HG02623 (cell line): ENCODE results near the gene SYNDIG1L.
"Not testable (repeated sequence)": the region's sequence is repeated elsewhere in the genome, so short reads cannot be mapped to it uniquely, and the experiment has no call there.

Source experiments
- ATAC-seq: cut with Tn5 transposase; IDR thresholded peaks from one replicate; pipeline ENCODE4 v1.9.1; 2021; ENCODE audit warnings: moderate library complexity; ENCODE audit not compliant: unreplicated experiment

The SYNDIG1L gene

GRCh38 chr14:74426202-74426582 is at the start of gene SYNDIG1L:
Gene SYNDIG1L, minus strand, starts transcription at chr14:74426210. Its CDS starts 16,466 bp downstream, at chr14:74409744.
- no peak for ATAC-seq

- no peak for ATAC-seq
Observed at GRCh38 chr14:74475678-74476077, 49.7 kb upstream of the SYNDIG1L start.

GRCh38 chr14:74474376-74474775 is 48.4 kb upstream of the SYNDIG1L start:
- no peak for ATAC-seq

GRCh38 chr14:74472601-74473000 is 46.6 kb upstream of the SYNDIG1L start:
- ATAC-seq = no peak

GRCh38 chr14:74469548-74470518 is 43.8 kb upstream of the SYNDIG1L start:
- ATAC-seq = no peak

GRCh38 chr14:74468513-74468912 is 42.5 kb upstream of the SYNDIG1L start:
- ATAC-seq = no peak

- no peak for ATAC-seq
Observed at GRCh38 chr14:74465335-74465734, 39.3 kb upstream of the SYNDIG1L start.

GRCh38 chr14:74464785-74465184 is 38.8 kb upstream of the SYNDIG1L start:
- ATAC-seq = no peak

- ATAC-seq = no peak
Observed at GRCh38 chr14:74463697-74464096, 37.7 kb upstream of the SYNDIG1L start.

- ATAC-seq = no peak
Observed at GRCh38 chr14:74462993-74463392, 37.0 kb upstream of the SYNDIG1L start.

GRCh38 chr14:74459976-74460375 is 34.0 kb upstream of the SYNDIG1L start:
- no peak for ATAC-seq

- no peak for ATAC-seq
Observed at GRCh38 chr14:74459289-74459946, 33.4 kb upstream of the SYNDIG1L start.

- ATAC-seq = no peak
Observed at GRCh38 chr14:74457565-74457895, 31.5 kb upstream of the SYNDIG1L start.

- ATAC-seq = no peak
Observed at GRCh38 chr14:74456684-74457564, 30.9 kb upstream of the SYNDIG1L start.

- ATAC-seq = not testable (repeated sequence)
Observed at GRCh38 chr14:74454397-74454796, 28.4 kb upstream of the SYNDIG1L start.

GRCh38 chr14:74444866-74445265 is 18.9 kb upstream of the SYNDIG1L start:
- no peak for ATAC-seq

GRCh38 chr14:74442757-74443156 is 16.7 kb upstream of the SYNDIG1L start:
- no peak for ATAC-seq

- no peak for ATAC-seq
Observed at GRCh38 chr14:74441113-74441512, 15.1 kb upstream of the SYNDIG1L start.

- no peak for ATAC-seq
Observed at GRCh38 chr14:74438351-74438915, 12.4 kb upstream of the SYNDIG1L start.

- ATAC-seq = no peak
Observed at GRCh38 chr14:74437496-74438053, 11.6 kb upstream of the SYNDIG1L start.

- ATAC-seq = no peak
Observed at GRCh38 chr14:74434294-74434693, 8.3 kb upstream of the SYNDIG1L start.
